ENCODE measurements around the gene XRCC1. TPM values are rescaled to one million over a fixed set of nuclear protein-coding genes. Genes with fewer than 3 reads are reported as not detected.

The XRCC1 gene
- total RNA-seq, 4 donors from 2014 or later, result 22.7 to 53.2 (median 30.7) TPM

DNA sequence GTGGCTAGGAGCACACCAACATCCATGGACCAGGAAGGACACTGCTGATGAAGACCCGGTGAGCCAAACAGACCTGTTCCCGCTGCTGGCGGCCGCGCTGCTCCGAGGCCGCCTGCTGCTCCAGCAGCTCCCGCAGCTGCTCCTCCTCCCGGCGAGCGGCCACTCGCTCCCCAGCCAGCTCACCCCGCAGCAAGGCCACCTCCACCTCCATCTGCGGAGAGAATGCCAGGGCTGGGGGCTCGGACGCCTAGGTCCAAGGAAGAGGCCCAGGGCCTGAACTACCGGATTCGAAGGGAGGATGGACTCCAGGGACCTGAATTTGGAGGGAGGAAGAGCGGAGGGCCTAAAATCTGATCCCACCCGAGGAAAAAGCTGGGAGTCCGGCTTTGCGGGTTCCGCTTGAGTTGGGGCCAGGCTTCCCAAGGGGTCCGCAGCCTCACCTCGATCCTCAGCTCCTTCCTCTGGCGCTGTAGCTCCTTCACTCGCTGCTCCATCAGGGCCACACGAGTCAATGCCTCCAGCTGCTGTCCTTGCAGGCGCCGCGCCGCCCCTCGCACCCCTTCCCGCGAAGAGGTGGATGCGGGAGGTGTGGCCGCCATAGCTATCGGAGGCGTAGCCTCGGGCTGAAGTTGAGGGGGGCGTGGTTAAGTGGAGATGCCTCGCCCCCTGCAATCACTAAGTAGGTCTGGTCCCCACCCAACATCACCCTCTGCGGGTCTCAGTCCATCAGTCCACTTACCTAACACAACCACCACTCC lies 73.5 kb downstream of the XRCC1 start:
- H3K27ac ChIP-seq, result no peak overlapping the region
- no peaks in the 10 kb centered on the region for H3K4me1 ChIP-seq
- intact Hi-C loops (cut with DNase I; ENCODE audit: low total_unique reads), result no loop called here
- no peak overlapping the region for H3K4me3 ChIP-seq
- peak in 1 of 2 donors; percentile 21 for DNase-seq
- H3K9me3 ChIP-seq, result no peaks in the 10 kb centered on the region
- no peaks in the 10 kb centered on the region for H3K27me3 ChIP-seq
- TF ChIP-seq, protein P1, sequence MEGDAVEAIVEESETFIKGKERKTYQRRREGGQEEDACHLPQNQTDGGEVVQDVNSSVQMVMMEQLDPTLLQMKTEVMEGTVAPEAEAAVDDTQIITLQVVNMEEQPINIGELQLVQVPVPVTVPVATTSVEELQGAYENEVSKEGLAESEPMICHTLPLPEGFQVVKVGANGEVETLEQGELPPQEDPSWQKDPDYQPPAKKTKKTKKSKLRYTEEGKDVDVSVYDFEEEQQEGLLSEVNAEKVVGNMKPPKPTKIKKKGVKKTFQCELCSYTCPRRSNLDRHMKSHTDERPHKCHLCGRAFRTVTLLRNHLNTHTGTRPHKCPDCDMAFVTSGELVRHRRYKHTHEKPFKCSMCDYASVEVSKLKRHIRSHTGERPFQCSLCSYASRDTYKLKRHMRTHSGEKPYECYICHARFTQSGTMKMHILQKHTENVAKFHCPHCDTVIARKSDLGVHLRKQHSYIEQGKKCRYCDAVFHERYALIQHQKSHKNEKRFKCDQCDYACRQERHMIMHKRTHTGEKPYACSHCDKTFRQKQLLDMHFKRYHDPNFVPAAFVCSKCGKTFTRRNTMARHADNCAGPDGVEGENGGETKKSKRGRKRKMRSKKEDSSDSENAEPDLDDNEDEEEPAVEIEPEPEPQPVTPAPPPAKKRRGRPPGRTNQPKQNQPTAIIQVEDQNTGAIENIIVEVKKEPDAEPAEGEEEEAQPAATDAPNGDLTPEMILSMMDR (IDR thresholded peaks at IDR 0.05), result no peak
- TF ChIP-seq POLR2A (IDR thresholded peaks at IDR 0.05), result no peak
- H3K36me3 ChIP-seq, result no peaks in the 10 kb centered on the region

DNA sequence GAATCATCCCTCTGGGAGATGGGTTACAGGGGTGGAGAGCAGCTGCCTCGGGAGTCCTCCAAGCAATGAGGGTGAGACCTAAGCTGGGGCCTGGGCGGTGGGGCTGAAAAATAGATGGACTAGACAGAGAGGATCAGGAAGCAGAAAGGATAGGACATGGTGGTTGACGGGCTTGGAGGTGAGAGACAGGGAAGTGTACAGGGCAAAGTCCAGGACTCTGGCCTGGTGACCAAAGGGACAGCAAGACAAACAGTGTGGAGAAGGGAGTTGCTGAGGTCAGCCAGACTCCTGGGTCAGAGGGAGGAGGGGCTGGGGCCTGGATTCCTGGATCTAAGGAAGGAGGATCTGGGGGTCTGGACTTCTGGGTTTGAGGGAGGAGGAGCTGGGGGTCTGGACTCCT lies 76.3 kb downstream of the XRCC1 start:
- Histone ChIP-seq H3K4me3 (no peak overlapping the region), H3K4me1 (no peaks in the 10 kb centered on the region), H3K27me3 (no peaks in the 10 kb centered on the region), H3K9me3 (no peaks in the 10 kb centered on the region), H3K36me3 (no peaks in the 10 kb centered on the region), H3K27ac (no peak overlapping the region)
- no peak for DNase-seq
- no peak for TF ChIP-seq POLR2A (IDR thresholded peaks at IDR 0.05)
- TF ChIP-seq, protein P1 (IDR thresholded peaks at IDR 0.05), result no peak
- intact Hi-C loops (cut with DNase I; ENCODE audit: low total_unique reads), result no loop called here

DNA sequence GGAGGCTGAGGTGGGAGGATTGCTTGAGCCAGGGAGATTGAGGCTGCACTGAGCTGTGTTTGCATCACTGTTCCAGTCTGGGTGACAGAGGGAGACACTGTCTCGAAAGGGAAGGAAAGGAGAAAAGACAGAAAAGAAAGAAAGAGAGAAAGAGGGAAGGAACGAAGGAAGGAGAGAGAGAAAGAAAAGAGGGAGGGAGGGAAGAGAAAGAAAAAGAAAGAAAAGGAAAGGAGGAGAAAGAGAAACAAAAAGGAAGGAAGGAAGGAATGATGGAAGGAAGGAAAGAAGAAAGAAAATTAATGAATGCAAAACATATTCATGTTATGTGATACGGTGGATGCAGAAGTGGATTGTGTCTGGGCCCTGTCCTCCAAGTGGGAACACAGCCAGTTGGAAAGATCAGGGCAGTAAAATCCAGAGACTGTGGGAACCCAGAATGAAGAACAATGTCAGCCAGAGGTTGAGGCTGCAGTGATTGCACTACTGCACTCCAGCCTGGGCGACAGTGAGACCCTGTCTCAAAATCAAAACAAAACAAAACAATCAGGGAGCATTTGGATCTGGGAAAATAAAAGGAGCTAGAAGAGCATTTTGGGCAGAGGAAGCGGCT lies 77.0 kb downstream of the XRCC1 start:
- H3K36me3 ChIP-seq, result no peaks in the 10 kb centered on the region
- H3K4me3 ChIP-seq, result no peak overlapping the region
- H3K4me1 ChIP-seq, result no peaks in the 10 kb centered on the region
- TF ChIP-seq POLR2A (IDR thresholded peaks at IDR 0.05), result no peak
- TF ChIP-seq, protein P1 (IDR thresholded peaks at IDR 0.05), result no peak
- H3K27me3 ChIP-seq, result no peaks in the 10 kb centered on the region
- H3K27ac ChIP-seq, result no peak overlapping the region
- no peaks in the 10 kb centered on the region for H3K9me3 ChIP-seq
- intact Hi-C loops (cut with DNase I; ENCODE audit: low total_unique reads), result no loop called here
- no peak for DNase-seq

DNA sequence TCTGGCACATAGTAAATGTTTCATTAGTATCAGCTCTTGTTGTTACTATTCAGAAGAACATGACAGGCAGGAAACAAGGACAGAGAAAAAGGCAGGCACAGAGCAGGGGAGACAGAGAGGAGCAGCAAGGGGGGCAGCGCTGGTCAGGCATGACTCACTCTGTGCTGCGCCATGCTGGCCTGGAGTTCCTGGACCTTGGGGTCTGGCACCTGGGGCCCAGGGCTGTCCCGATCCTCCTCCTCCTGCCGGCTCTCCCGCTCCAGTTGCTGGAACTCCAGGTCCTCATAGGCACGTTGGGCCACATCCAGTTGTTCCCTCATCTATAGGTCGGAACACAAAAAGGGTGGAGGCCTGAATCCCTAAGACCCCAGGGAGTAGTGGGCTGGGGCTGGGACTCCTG lies 78.4 kb downstream of the XRCC1 start:
- H3K9me3 ChIP-seq, result no peaks in the 10 kb centered on the region
- DNase-seq, result no peak
- H3K27ac ChIP-seq, result no peak overlapping the region
- intact Hi-C loops (cut with DNase I; ENCODE audit: low total_unique reads), result no loop called here
- H3K27me3 ChIP-seq, result no peaks in the 10 kb centered on the region
- no peak overlapping the region for H3K4me3 ChIP-seq
- TF ChIP-seq POLR2A (IDR thresholded peaks at IDR 0.05), result no peak
- TF ChIP-seq, protein P1 (IDR thresholded peaks at IDR 0.05), result no peak
- H3K36me3 ChIP-seq, result no peaks in the 10 kb centered on the region
- no peaks in the 10 kb centered on the region for H3K4me1 ChIP-seq

GRCh38 chr19:43495082-43495481 lies 80.2 kb downstream of the XRCC1 start:
- intact Hi-C loops (cut with DNase I; ENCODE audit: low total_unique reads), result no loop called here
- Histone ChIP-seq H3K4me3 (no peak overlapping the region), H3K36me3 (no peaks in the 10 kb centered on the region), H3K27me3 (no peaks in the 10 kb centered on the region), H3K27ac (no peak overlapping the region), H3K9me3 (no peaks in the 10 kb centered on the region), H3K4me1 (no peaks in the 10 kb centered on the region)
- TF ChIP-seq POLR2A (IDR thresholded peaks at IDR 0.05), result no peak
- TF ChIP-seq, protein P1 (IDR thresholded peaks at IDR 0.05), result no peak
- DNase-seq, result no peak
